Common myeloid progenitor, CD34-positive (primary cell): Measurements from ENCODE around the gene SCD5.
A peak's percentile ranks its signal among the peaks of the same experiment; 100 is the strongest.

Experiments used
- CTCF ChIA-PET: fragments of 350-600 bp; sonication (Branson Sonifier 250); formaldehyde crosslinking; loops from one replicate; lab custom pipeline; 2021; ENCODE audit warnings: antibody characterized with exemption; lab: Charles Lee
- POLR2A ChIA-PET: fragments of 350-600 bp; sonication (Branson Sonifier 250); formaldehyde crosslinking; loops from one replicate; lab custom pipeline; 2021; ENCODE audit warnings: antibody characterized with exemption; lab: Charles Lee
- DNase-seq, 3 donors: peaks; one replicate each; pipeline versions ENCODE4 v3.0.0 to v3.0.0-alpha.2; 2013
- H3K27ac ChIP-seq, 2 experiments: 1 replicate in 1 of 2; 2 replicates in 1 of 2; pipeline ENCODE4 v1.7.0; 2013; ENCODE audit warnings: inconsistent platforms in 2 of 2, low read length in 2 of 2, mild to moderate bottlenecking in 2 of 2, low read depth in 1 of 2, moderate library complexity in 1 of 2; ENCODE audit not compliant: severe bottlenecking in 2 of 2, insufficient read depth in 1 of 2, poor library complexity in 1 of 2
- H3K27me3 ChIP-seq, 5 experiments: replicated peaks in 2 of 5; 1 replicate in 3 of 5; 2 replicates in 2 of 5; pipeline versions ENCODE4 v1.6.1 to v1.7.0; 2013; ENCODE audit warnings: low read length in 4 of 5, mild to moderate bottlenecking in 2 of 5, moderate library complexity in 2 of 5, inconsistent platforms in 1 of 5; ENCODE audit not compliant: insufficient read depth in 5 of 5, control insufficient read depth in 4 of 5
- H3K36me3 ChIP-seq, 4 experiments: 1 replicate in 2 of 4; 2 replicates in 2 of 4; pipeline versions ENCODE4 v1.6.1 to v1.7.0; 2013; ENCODE audit warnings: low read length in 3 of 4, control low read depth in 1 of 4, mild to moderate bottlenecking in 1 of 4; ENCODE audit not compliant: control insufficient read depth in 4 of 4, insufficient read depth in 4 of 4
- H3K4me1 ChIP-seq, 4 experiments: 1 replicate in 3 of 4; 2 replicates in 1 of 4; pipeline versions ENCODE4 v1.6.1 to v1.7.1; 2013; ENCODE audit warnings: low read length in 3 of 4, mild to moderate bottlenecking in 3 of 4, control low read depth in 1 of 4, inconsistent platforms in 1 of 4, moderate library complexity in 1 of 4; ENCODE audit not compliant: control insufficient read depth in 4 of 4, insufficient read depth in 4 of 4; ENCODE audit errors: control extremely low read depth in 1 of 4
- H3K4me3 ChIP-seq, 7 experiments: 1 replicate in 4 of 7; 2 replicates in 3 of 7; pipeline versions ENCODE4 v1.5.1 to v1.7.0; 2013; ENCODE audit warnings: mild to moderate bottlenecking in 7 of 7, low read length in 6 of 7, moderate library complexity in 6 of 7, inconsistent platforms in 2 of 7, low read depth in 2 of 7, control low read depth in 1 of 7; ENCODE audit not compliant: insufficient read depth in 4 of 7, control insufficient read depth in 1 of 7; ENCODE audit errors: extremely low read depth in 1 of 7
- H3K9me3 ChIP-seq, 5 experiments: 1 replicate in 4 of 5; 2 replicates in 1 of 5; pipeline versions ENCODE4 v1.6.1 to v1.7.1; 2013; ENCODE audit warnings: low read length in 4 of 5, mild to moderate bottlenecking in 2 of 5, inconsistent platforms in 1 of 5, low read depth in 1 of 5, moderate library complexity in 1 of 5; ENCODE audit not compliant: control insufficient read depth in 4 of 5, insufficient read depth in 2 of 5; ENCODE audit errors: control extremely low read depth in 1 of 5
- WGBS: methylation state at CpG from one replicate; pipeline ENCODE4 v1.1.5; 2013; ENCODE audit not compliant: insufficient coverage; 5-methylcytosine and 5-hydroxymethylcytosine counted together

Gene SCD5

GRCh38 chr4:82739287-82740190 is 59.1 kb downstream of the SCD5 start:
- Histone ChIP-seq H3K36me3 (no peaks in the 10 kb centered on the region), H3K27ac (no peak overlapping the region), H3K4me1 (no peaks in the 10 kb centered on the region), H3K9me3 (no peaks in the 10 kb centered on the region), H3K4me3 (no peak overlapping the region), H3K27me3 (no peaks in the 10 kb centered on the region)
- DNase-seq: peak; percentile 71 to 88 (median 84)
- CTCF ChIA-PET: interaction anchor here (0.7 to 4.3 kb wide), 25 partner anchors 9 to 472 kb away, joined by 3 to 33 read pairs (median 4); no protein-coding TSS in a partner anchor
- 64% methylated on average over 21 of the region's 23 CpGs for WGBS
- POLR2A ChIA-PET: no interaction called here

- no peaks in the 10 kb centered on the region for H3K9me3 ChIP-seq
- H3K4me3 ChIP-seq: no peak overlapping the region
- H3K4me1 ChIP-seq: no peaks in the 10 kb centered on the region
- no peaks in the 10 kb centered on the region for H3K27me3 ChIP-seq
- no peak overlapping the region for H3K27ac ChIP-seq
- POLR2A ChIA-PET: no interaction called here
- no peak for DNase-seq
- CTCF ChIA-PET: interaction anchor here (0.8 to 4.3 kb wide), 5 partner anchors 11 to 275 kb away, joined by 4 to 33 read pairs (median 6); no protein-coding TSS in a partner anchor
- no peaks in the 10 kb centered on the region for H3K36me3 ChIP-seq
Observed at GRCh38 chr4:82737354-82737753, 61.2 kb downstream of the SCD5 start.

- Histone ChIP-seq H3K9me3 (peaks cover 0 to 4% (median 0%) of the 10 kb centered on the region in 5 experiments), H3K36me3 (peaks cover 0 to 3% (median 0%) of the 10 kb centered on the region in 4 experiments), H3K4me1 (no peaks in the 10 kb centered on the region), H3K27ac (no peak overlapping the region), H3K27me3 (no peaks in the 10 kb centered on the region), H3K4me3 (no peak overlapping the region)
- ChIA-PET CTCF (interaction anchor here (0.6 to 2.1 kb wide), 6 partner anchors 8 to 56 kb away, joined by 3 to 6 read pairs (median 4); no protein-coding TSS in a partner anchor), POLR2A (no interaction called here)
- WGBS: 97% methylated on average over 6 of the region's 7 CpGs
- DNase-seq: peak in 2 of 3 donors; percentile 9 to 17
Observed at GRCh38 chr4:82733636-82734035, 65.0 kb downstream of the SCD5 start.

GRCh38 chr4:82728301-82728700 is 70.3 kb downstream of the SCD5 start:
- ChIA-PET POLR2A (no interaction called here), CTCF (no interaction called here)
- DNase-seq: peak in 1 of 3 donors; percentile 4
- Histone ChIP-seq H3K4me3 (no peak overlapping the region), H3K27me3 (no peaks in the 10 kb centered on the region), H3K36me3 (peaks cover 0 to 3% (median 0%) of the 10 kb centered on the region in 4 experiments), H3K27ac (no peak overlapping the region), H3K4me1 (no peaks in the 10 kb centered on the region), H3K9me3 (peaks cover 0 to 6% (median 0%) of the 10 kb centered on the region in 5 experiments)
- 100% methylated on average over 1 of the region's 1 CpG for WGBS

GRCh38 chr4:82726596-82726995 is 72.0 kb downstream of the SCD5 start:
- no peaks in the 10 kb centered on the region for H3K27me3 ChIP-seq
- CTCF ChIA-PET: interaction anchor here (1.7 kb wide), 1 partner anchor 13 kb away, joined by 12 read pairs; no protein-coding TSS in a partner anchor
- no peaks in the 10 kb centered on the region for H3K4me1 ChIP-seq
- H3K27ac ChIP-seq: no peak overlapping the region
- no peak for DNase-seq
- WGBS: 67% methylated on average over 3 of the region's 5 CpGs
- peaks cover 0 to 3% (median 0%) of the 10 kb centered on the region in 4 experiments for H3K36me3 ChIP-seq
- H3K4me3 ChIP-seq: no peak overlapping the region
- peaks cover 0 to 6% (median 0%) of the 10 kb centered on the region in 5 experiments for H3K9me3 ChIP-seq
- POLR2A ChIA-PET: no interaction called here

GRCh38 chr4:82721819-82722423 is 76.7 kb downstream of the SCD5 start:
- no peaks in the 10 kb centered on the region for H3K9me3 ChIP-seq
- 55% methylated on average over 1 of the region's 2 CpGs for WGBS
- no peak overlapping the region for H3K4me3 ChIP-seq
- no peaks in the 10 kb centered on the region for H3K36me3 ChIP-seq
- DNase-seq: peak; percentile 31 to 72 (median 55)
- no peaks in the 10 kb centered on the region for H3K27me3 ChIP-seq
- H3K27ac ChIP-seq: no peak overlapping the region
- H3K4me1 ChIP-seq: no peaks in the 10 kb centered on the region
- POLR2A ChIA-PET: no interaction called here
- CTCF ChIA-PET: interaction anchor here (1.0 to 4.5 kb wide), 11 partner anchors 9 to 260 kb away, joined by 3 to 33 read pairs (median 4); no protein-coding TSS in a partner anchor
